Measurements from ENCODE around the gene PCDHGA5. TPM values are rescaled to one million over a fixed set of nuclear protein-coding genes. Genes with fewer than 3 reads are reported as not detected.
"Not testable (repeated sequence)": the region's sequence is repeated elsewhere in the genome, so short reads cannot be mapped to it uniquely, and the experiment has no call there.

PCDHGA5 gene
- polyA plus RNA-seq, 1 donor (not counting 4 experiments of a cell fraction or from before 2014, with no cell fraction given): 0.01 TPM

DNA sequence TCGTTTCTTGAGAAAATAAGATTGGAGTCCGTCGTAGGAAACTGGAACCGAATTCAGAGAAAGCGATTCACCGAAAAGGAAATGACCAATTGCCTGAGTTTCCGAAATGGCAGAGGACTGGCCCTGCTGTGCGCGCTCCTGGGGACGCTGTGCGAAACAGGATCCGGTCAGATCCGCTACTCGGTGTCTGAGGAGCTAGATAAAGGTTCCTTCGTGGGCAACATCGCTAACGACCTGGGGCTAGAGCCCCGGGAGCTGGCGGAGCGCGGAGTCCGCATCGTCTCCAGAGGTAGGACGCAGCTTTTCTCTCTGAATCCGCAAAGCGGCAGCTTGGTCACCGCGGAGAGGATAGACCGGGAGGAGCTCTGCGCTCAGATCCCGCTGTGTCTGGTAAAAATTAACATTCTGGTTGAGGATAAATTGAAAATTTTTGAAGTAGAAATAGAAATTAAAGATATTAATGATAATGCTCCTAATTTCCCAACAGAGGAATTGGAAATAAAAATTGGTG, 20.0 kb upstream of the PCDHGA5 start:
- H3K79me2 ChIP-seq (ENCODE audit: control insufficient read depth, insufficient read depth, low read length): no peaks in the 10 kb centered on the region
- no peak overlapping the region for H3K9ac ChIP-seq (ENCODE audit: control insufficient read depth, extremely low read depth, insufficient read depth, low read length)
- dilution Hi-C loops (cut with MboI; ENCODE audit: extremely low pct_ligation_motif_present, low sequenced_read_pairs): no loop called here
- no peaks in the 10 kb centered on the region for H3K4me1 ChIP-seq (ENCODE audit: control insufficient read depth, extremely low read depth, insufficient read depth, low read length)
- no peak for DNase-seq (ENCODE audit: low read depth, low spot score)
- peak overlapping the region; percentile 14 for H3K4me2 ChIP-seq (ENCODE audit: control insufficient read depth, extremely low read depth, insufficient read depth, low read depth, low read length)
- no peaks in the 10 kb centered on the region for H3K9me1 ChIP-seq (ENCODE audit: control insufficient read depth, extremely low read depth, insufficient read depth, low read length)
- TF ChIP-seq, protein P1, sequence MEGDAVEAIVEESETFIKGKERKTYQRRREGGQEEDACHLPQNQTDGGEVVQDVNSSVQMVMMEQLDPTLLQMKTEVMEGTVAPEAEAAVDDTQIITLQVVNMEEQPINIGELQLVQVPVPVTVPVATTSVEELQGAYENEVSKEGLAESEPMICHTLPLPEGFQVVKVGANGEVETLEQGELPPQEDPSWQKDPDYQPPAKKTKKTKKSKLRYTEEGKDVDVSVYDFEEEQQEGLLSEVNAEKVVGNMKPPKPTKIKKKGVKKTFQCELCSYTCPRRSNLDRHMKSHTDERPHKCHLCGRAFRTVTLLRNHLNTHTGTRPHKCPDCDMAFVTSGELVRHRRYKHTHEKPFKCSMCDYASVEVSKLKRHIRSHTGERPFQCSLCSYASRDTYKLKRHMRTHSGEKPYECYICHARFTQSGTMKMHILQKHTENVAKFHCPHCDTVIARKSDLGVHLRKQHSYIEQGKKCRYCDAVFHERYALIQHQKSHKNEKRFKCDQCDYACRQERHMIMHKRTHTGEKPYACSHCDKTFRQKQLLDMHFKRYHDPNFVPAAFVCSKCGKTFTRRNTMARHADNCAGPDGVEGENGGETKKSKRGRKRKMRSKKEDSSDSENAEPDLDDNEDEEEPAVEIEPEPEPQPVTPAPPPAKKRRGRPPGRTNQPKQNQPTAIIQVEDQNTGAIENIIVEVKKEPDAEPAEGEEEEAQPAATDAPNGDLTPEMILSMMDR (optimal IDR thresholded peaks at IDR 0.05 in 1 of 3, IDR thresholded peaks at IDR 0.05 in 1 of 3, conservative IDR thresholded peaks at IDR 0.05 in 1 of 3; ENCODE audit: extremely low read depth in 1 of 3, insufficient read depth in 2 of 3, low read length in 3 of 3): no peak
- TF ChIP-seq EZH2 (IDR thresholded peaks at IDR 0.05; ENCODE audit: low read length): no peak
- H3K27me3 ChIP-seq (ENCODE audit: control insufficient read depth, extremely low read depth, insufficient read depth, low read length): peaks cover 6% of the 10 kb centered on the region
- no peaks in the 10 kb centered on the region for H4K20me1 ChIP-seq (ENCODE audit: control insufficient read depth, extremely low read depth, insufficient read depth, low read length)
- peaks cover 14% of the 10 kb centered on the region for H3K9me3 ChIP-seq (ENCODE audit: control insufficient read depth, low read depth, low read length)
- no peak overlapping the region for H3K27ac ChIP-seq (ENCODE audit: control insufficient read depth, insufficient read depth, low read length)
- H2AFZ ChIP-seq (ENCODE audit: control insufficient read depth, low read length): peak overlapping the region; percentile 26
- FAIRE-seq: no peak
- H3K4me3 ChIP-seq (ENCODE audit: control insufficient read depth in 2 of 3, extremely low read depth in 1 of 3, insufficient read depth in 2 of 3, low read depth in 1 of 3, low read length in 3 of 3): peak overlapping the region in 1 of 3 experiments; percentile 13
- no peaks in the 10 kb centered on the region for H3K36me3 ChIP-seq (ENCODE audit: control insufficient read depth in 2 of 2, extremely low read depth in 1 of 2, insufficient read depth in 2 of 2, low read length in 2 of 2)

DNA sequence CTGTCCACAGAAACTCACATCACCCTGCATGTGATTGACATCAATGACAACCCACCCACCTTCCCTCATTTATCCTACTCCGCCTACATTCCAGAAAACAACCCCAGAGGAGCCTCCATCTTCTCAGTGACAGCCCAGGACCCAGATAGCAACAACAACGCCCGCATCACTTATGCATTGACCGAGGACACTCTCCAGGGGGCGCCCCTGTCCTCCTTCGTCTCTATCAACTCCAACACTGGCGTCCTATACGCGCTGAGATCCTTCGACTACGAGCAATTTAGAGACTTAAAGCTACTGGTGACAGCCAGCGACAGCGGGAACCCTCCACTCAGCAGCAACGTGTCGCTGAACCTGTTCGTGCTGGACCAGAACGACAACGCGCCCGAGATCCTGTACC, 18.6 kb upstream of the PCDHGA5 start:
- Histone ChIP-seq H3K9ac (ENCODE audit: control insufficient read depth, extremely low read depth, insufficient read depth, low read length) (no peak overlapping the region), H3K9me3 (ENCODE audit: control insufficient read depth, low read depth, low read length) (peaks cover 10% of the 10 kb centered on the region), H3K27ac (ENCODE audit: control insufficient read depth, insufficient read depth, low read length) (no peak overlapping the region), H3K4me3 (ENCODE audit: control insufficient read depth in 2 of 3, extremely low read depth in 1 of 3, insufficient read depth in 2 of 3, low read depth in 1 of 3, low read length in 3 of 3) (no peak overlapping the region), H3K27me3 (ENCODE audit: control insufficient read depth, extremely low read depth, insufficient read depth, low read length) (no peaks in the 10 kb centered on the region), H3K79me2 (ENCODE audit: control insufficient read depth, insufficient read depth, low read length) (no peaks in the 10 kb centered on the region), H3K36me3 (ENCODE audit: control insufficient read depth in 2 of 2, extremely low read depth in 1 of 2, insufficient read depth in 2 of 2, low read length in 2 of 2) (no peaks in the 10 kb centered on the region), H3K4me1 (ENCODE audit: control insufficient read depth, extremely low read depth, insufficient read depth, low read length) (no peaks in the 10 kb centered on the region), H3K9me1 (ENCODE audit: control insufficient read depth, extremely low read depth, insufficient read depth, low read length) (no peaks in the 10 kb centered on the region), H2AFZ (ENCODE audit: control insufficient read depth, low read length) (no peak overlapping the region), H4K20me1 (ENCODE audit: control insufficient read depth, extremely low read depth, insufficient read depth, low read length) (no peaks in the 10 kb centered on the region), H3K4me2 (ENCODE audit: control insufficient read depth, extremely low read depth, insufficient read depth, low read depth, low read length) (no peak overlapping the region)
- no peak for FAIRE-seq
- no peak for TF ChIP-seq EZH2 (IDR thresholded peaks at IDR 0.05; ENCODE audit: low read length)
- TF ChIP-seq, protein P1 (optimal IDR thresholded peaks at IDR 0.05 in 1 of 3, IDR thresholded peaks at IDR 0.05 in 1 of 3, conservative IDR thresholded peaks at IDR 0.05 in 1 of 3; ENCODE audit: extremely low read depth in 1 of 3, insufficient read depth in 2 of 3, low read length in 3 of 3): no peak
- dilution Hi-C loops (cut with MboI; ENCODE audit: extremely low pct_ligation_motif_present, low sequenced_read_pairs): no loop called here
- DNase-seq (ENCODE audit: low read depth, low spot score): no peak

DNA sequence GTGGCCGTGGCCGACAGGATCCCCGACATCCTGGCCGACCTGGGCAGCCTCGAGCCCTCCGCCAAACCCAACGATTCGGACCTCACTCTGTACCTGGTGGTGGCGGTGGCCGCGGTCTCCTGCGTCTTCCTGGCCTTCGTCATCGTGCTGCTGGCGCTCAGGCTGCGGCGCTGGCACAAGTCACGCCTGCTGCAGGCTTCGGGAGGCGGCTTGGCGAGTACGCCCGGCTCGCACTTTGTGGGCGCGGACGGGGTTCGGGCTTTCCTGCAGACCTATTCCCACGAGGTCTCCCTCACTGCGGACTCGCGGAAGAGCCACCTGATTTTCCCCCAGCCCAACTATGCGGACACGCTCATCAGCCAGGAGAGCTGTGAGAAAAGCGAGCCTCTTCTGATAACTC, 17.9 kb upstream of the PCDHGA5 start:
- H3K4me1 ChIP-seq (ENCODE audit: control insufficient read depth, extremely low read depth, insufficient read depth, low read length); H3K4me2 ChIP-seq (ENCODE audit: control insufficient read depth, extremely low read depth, insufficient read depth, low read depth, low read length); H3K9me3 ChIP-seq (ENCODE audit: control insufficient read depth, low read depth, low read length); FAIRE-seq; H3K4me3 ChIP-seq (ENCODE audit: control insufficient read depth in 2 of 3, extremely low read depth in 1 of 3, insufficient read depth in 2 of 3, low read depth in 1 of 3, low read length in 3 of 3); H3K9me1 ChIP-seq (ENCODE audit: control insufficient read depth, extremely low read depth, insufficient read depth, low read length); H3K9ac ChIP-seq (ENCODE audit: control insufficient read depth, extremely low read depth, insufficient read depth, low read length); H4K20me1 ChIP-seq (ENCODE audit: control insufficient read depth, extremely low read depth, insufficient read depth, low read length); dilution Hi-C loops (cut with MboI; ENCODE audit: extremely low pct_ligation_motif_present, low sequenced_read_pairs); H3K27ac ChIP-seq (ENCODE audit: control insufficient read depth, insufficient read depth, low read length); H2AFZ ChIP-seq (ENCODE audit: control insufficient read depth, low read length); DNase-seq (ENCODE audit: low read depth, low spot score); H3K79me2 ChIP-seq (ENCODE audit: control insufficient read depth, insufficient read depth, low read length); H3K36me3 ChIP-seq (ENCODE audit: control insufficient read depth in 2 of 2, extremely low read depth in 1 of 2, insufficient read depth in 2 of 2, low read length in 2 of 2); H3K27me3 ChIP-seq (ENCODE audit: control insufficient read depth, extremely low read depth, insufficient read depth, low read length): not testable (repeated sequence)

Measured in keratinocyte (primary cell).